OCI-LY7 (cell line): ENCODE measurements around the gene ADAMTS17. TPM values are rescaled to one million over a fixed set of nuclear protein-coding genes. Genes with fewer than 3 reads are reported as not detected.

ENCODE experiments used
- BruUV-seq: library from RNA; stranded (reverse); fragments of 400-500 nt; replicated peaks from 2 replicates; lab custom pipeline; 2021; lab: Mats Ljungman, UMichigan
- CTCF ChIA-PET: fragments of 300-600 bp; sonication (Branson Sonifier 250); formaldehyde crosslinking; loops from one replicate; lab custom pipeline; 2022; ENCODE audit warnings: antibody characterized with exemption; ENCODE audit not compliant: unreplicated experiment; lab: Charles Lee
- POLR2A ChIA-PET: fragments of 300-600 bp; sonication (Branson Sonifier 250); formaldehyde crosslinking; loops from one replicate; lab custom pipeline; 2022; ENCODE audit warnings: antibody characterized with exemption; lab: Charles Lee
- DNase-seq: peaks from one replicate; pipeline ENCODE4 v3.0.0-alpha.2; 2015; ENCODE audit warnings: low spot score
- H2AFZ ChIP-seq: fragments of 200-600 bp; sonication (generic), shearing (Covaris generic); 2 replicates; pipeline ENCODE4 v1.6.1; 2014; ENCODE audit warnings: mild to moderate bottlenecking, antibody characterized with exemption, low read length, moderate library complexity
- H3K27ac ChIP-seq: fragments of 200-600 bp; sonication (generic); 2 replicates; pipeline ENCODE4 v1.5.1; 2014; ENCODE audit warnings: mixed run types, low read depth, mild to moderate bottlenecking, moderate library complexity, low read length, inconsistent platforms; ENCODE audit not compliant: poor library complexity, severe bottlenecking
- H3K36me3 ChIP-seq: fragments of 200-600 bp; sonication (generic); 2 replicates; pipeline ENCODE4 v1.6.1; 2014; ENCODE audit warnings: mild to moderate bottlenecking, antibody characterized with exemption, low read length, moderate library complexity, mixed read lengths; ENCODE audit not compliant: insufficient read depth
- H3K4me1 ChIP-seq: fragments of 200-600 bp; sonication (generic); 2 replicates; pipeline ENCODE4 v1.5.1; 2014; ENCODE audit warnings: mild to moderate bottlenecking, low read length; ENCODE audit not compliant: insufficient read depth, poor library complexity, severe bottlenecking
- H3K4me2 ChIP-seq: fragments of 200-600 bp; sonication (generic); 2 replicates; pipeline ENCODE4 v1.6.1; 2014; ENCODE audit warnings: mild to moderate bottlenecking, low read length
- H3K4me3 ChIP-seq: fragments of 200-600 bp; sonication (generic); 2 replicates; pipeline ENCODE4 v1.5.1; 2014; ENCODE audit warnings: mild to moderate bottlenecking, low read depth, low read length; ENCODE audit not compliant: poor library complexity, severe bottlenecking
- H3K79me2 ChIP-seq: fragments of 200-600 bp; sonication (generic); 2 replicates; pipeline ENCODE4 v1.6.1; 2016; ENCODE audit warnings: low read depth, mild to moderate bottlenecking, low read length, moderate library complexity, mixed read lengths; ENCODE audit not compliant: insufficient read depth
- H3K9me2 ChIP-seq: fragments of 200-600 bp; sonication (generic); 2 replicates; pipeline ENCODE4 v1.6.1; 2016; ENCODE audit warnings: mild to moderate bottlenecking, low read length, mixed read lengths; ENCODE audit not compliant: insufficient read depth
- H3K9me3 ChIP-seq: fragments of 200-600 bp; sonication (generic); 2 replicates; pipeline ENCODE4 v1.6.1; 2014; ENCODE audit warnings: mild to moderate bottlenecking, mixed run types, low read length, mixed read lengths
- H4K20me1 ChIP-seq: fragments of 200-600 bp; sonication (generic); 2 replicates; pipeline ENCODE4 v1.6.1; 2014; ENCODE audit warnings: mild to moderate bottlenecking, antibody characterized with exemption, low read length, moderate library complexity, mixed read lengths; ENCODE audit not compliant: insufficient read depth
- CTCF ChIP-seq: fragments of 200-600 bp; sonication (generic); conservative IDR thresholded peaks from 2 replicates; pipeline ENCODE4 v1.5.1; 2014; ENCODE audit warnings: mild to moderate bottlenecking, antibody characterized with exemption, low read length, moderate library complexity, mixed read lengths
- EZH2phosphoT487 ChIP-seq: fragments of 200-600 bp; sonication (generic); IDR thresholded peaks from 2 replicates; pipeline ENCODE4 v1.6.1; 2018; ENCODE audit warnings: low read depth, borderline replicate concordance, mild to moderate bottlenecking, mixed run types, antibody characterized with exemption, low read length, moderate library complexity, mixed read lengths
- intact Hi-C: fragments of 100-400 bp; cut with micrococcal nuclease; formaldehyde crosslinking; loops from one replicate; pipeline ENCODE4 v1.10.0; 2022; ENCODE audit not compliant: unreplicated experiment
- total RNA-seq, 2 experiments: library from RNA; depleted of rRNA in 1 of 2; stranded (reverse); fragments of >200 nt in 1 of 2; shearing (Covaris generic) in 1 of 2; gene quantifications; 2 replicates each; pipeline ENCODE4 v1.2.3, GENCODE V29; 2014 to 2022

ADAMTS17 gene
- total RNA-seq, 2 experiments from 2014 or later: not detected

GRCh38 chr15:100221471-100222348, 120.1 kb downstream of the ADAMTS17 start:
- Histone ChIP-seq H4K20me1 (no peaks in the 10 kb centered on the region), H3K27ac (no peak overlapping the region), H3K4me2 (no peak overlapping the region), H3K4me1 (no peaks in the 10 kb centered on the region), H3K9me2 (no peaks in the 10 kb centered on the region), H3K36me3 (no peaks in the 10 kb centered on the region), H3K4me3 (no peak overlapping the region), H3K79me2 (no peaks in the 10 kb centered on the region), H3K9me3 (no peaks in the 10 kb centered on the region), H2AFZ (no peak overlapping the region)
- TF ChIP-seq CTCF (no peak), EZH2phosphoT487 (no peak)
- ChIA-PET CTCF (no interaction called here), POLR2A (no interaction called here)
- BruUV-seq: no TSS peak
- no peak for DNase-seq
- intact Hi-C loops: no loop called here

- H3K27ac ChIP-seq: no peak overlapping the region
- DNase-seq: no peak
- no peaks in the 10 kb centered on the region for H3K79me2 ChIP-seq
- CTCF ChIA-PET: no interaction called here
- no peak overlapping the region for H2AFZ ChIP-seq
- H3K9me2 ChIP-seq: no peaks in the 10 kb centered on the region
- H3K9me3 ChIP-seq: no peaks in the 10 kb centered on the region
- no peaks in the 10 kb centered on the region for H3K4me1 ChIP-seq
- no peak overlapping the region for H3K4me3 ChIP-seq
- H4K20me1 ChIP-seq: no peaks in the 10 kb centered on the region
- TF ChIP-seq CTCF (no peak), EZH2phosphoT487 (no peak)
- no peaks in the 10 kb centered on the region for H3K36me3 ChIP-seq
- BruUV-seq: no TSS peak
- no peak overlapping the region for H3K4me2 ChIP-seq
- POLR2A ChIA-PET: no interaction called here
- intact Hi-C loops: no loop called here
Measured at GRCh38 chr15:100220058-100220768, 121.6 kb downstream of the ADAMTS17 start.

- ChIA-PET CTCF (no interaction called here), POLR2A (no interaction called here)
- no peaks in the 10 kb centered on the region for H3K9me3 ChIP-seq
- intact Hi-C loops: no loop called here
- no peaks in the 10 kb centered on the region for H4K20me1 ChIP-seq
- no peak overlapping the region for H3K4me3 ChIP-seq
- no peaks in the 10 kb centered on the region for H3K4me1 ChIP-seq
- no peak for DNase-seq
- no peaks in the 10 kb centered on the region for H3K36me3 ChIP-seq
- no peak overlapping the region for H3K4me2 ChIP-seq
- TF ChIP-seq EZH2phosphoT487: no peak
- TF ChIP-seq CTCF: no peak
- H3K79me2 ChIP-seq: no peaks in the 10 kb centered on the region
- BruUV-seq: no TSS peak
- no peak overlapping the region for H2AFZ ChIP-seq
- no peak overlapping the region for H3K27ac ChIP-seq
- H3K9me2 ChIP-seq: no peaks in the 10 kb centered on the region
Measured at GRCh38 chr15:100218434-100218833, 123.3 kb downstream of the ADAMTS17 start.
